WERI-Rb-1 (cell line): ENCODE data around the gene FAM13A.
"Not testable (repeated sequence)": the region's sequence is repeated elsewhere in the genome, so short reads cannot be mapped to it uniquely, and the experiment has no call there.

Experiments
- DNase-seq: peaks from one replicate; pipeline ENCODE4 v3.0.0-alpha.2; 2020
- H3K27ac ChIP-seq: fragments of 250-450 bp; sonication (Bioruptor Pico); 2 replicates; pipeline ENCODE4 v1.5.1; 2020; ENCODE audit warnings: mild to moderate bottlenecking, moderate library complexity
- H3K27me3 ChIP-seq: fragments of 250-450 bp; sonication (Bioruptor Pico); 2 replicates; pipeline ENCODE4 v1.5.1; 2021; ENCODE audit warnings: mild to moderate bottlenecking, low read depth, moderate library complexity; ENCODE audit not compliant: insufficient read depth, severe bottlenecking
- H3K36me3 ChIP-seq: fragments of 250-450 bp; sonication (Bioruptor Pico); 2 replicates; pipeline ENCODE4 v1.5.1; 2020; ENCODE audit warnings: mild to moderate bottlenecking, moderate library complexity
- H3K4me3 ChIP-seq: 2 replicates; pipeline ENCODE4 v1.5.1; 2011; ENCODE audit warnings: low read depth, mild to moderate bottlenecking, control low read depth, low read length
- H3K9me3 ChIP-seq: fragments of 250-450 bp; sonication (Bioruptor Pico); 2 replicates; pipeline ENCODE4 v1.5.1; 2021; ENCODE audit warnings: mild to moderate bottlenecking, moderate library complexity; ENCODE audit not compliant: severe bottlenecking
- TF ChIP-seq, protein P1 (sequence below): IDR thresholded peaks from 2 replicates; pipeline ENCODE4 v1.5.1; 2011; ENCODE audit warnings: low read depth, mild to moderate bottlenecking, control low read depth, inconsistent platforms, low read length

The FAM13A gene

GRCh38 chr4:88900432-88900831 is 156.6 kb downstream of the FAM13A start:
- no peak for DNase-seq
- Histone ChIP-seq H3K4me3 (no peak overlapping the region), H3K27ac (no peak overlapping the region), H3K36me3 (peaks cover 10% of the 10 kb centered on the region), H3K9me3 (peaks cover 2% of the 10 kb centered on the region), H3K27me3 (no peaks in the 10 kb centered on the region)
- TF ChIP-seq, protein P1, sequence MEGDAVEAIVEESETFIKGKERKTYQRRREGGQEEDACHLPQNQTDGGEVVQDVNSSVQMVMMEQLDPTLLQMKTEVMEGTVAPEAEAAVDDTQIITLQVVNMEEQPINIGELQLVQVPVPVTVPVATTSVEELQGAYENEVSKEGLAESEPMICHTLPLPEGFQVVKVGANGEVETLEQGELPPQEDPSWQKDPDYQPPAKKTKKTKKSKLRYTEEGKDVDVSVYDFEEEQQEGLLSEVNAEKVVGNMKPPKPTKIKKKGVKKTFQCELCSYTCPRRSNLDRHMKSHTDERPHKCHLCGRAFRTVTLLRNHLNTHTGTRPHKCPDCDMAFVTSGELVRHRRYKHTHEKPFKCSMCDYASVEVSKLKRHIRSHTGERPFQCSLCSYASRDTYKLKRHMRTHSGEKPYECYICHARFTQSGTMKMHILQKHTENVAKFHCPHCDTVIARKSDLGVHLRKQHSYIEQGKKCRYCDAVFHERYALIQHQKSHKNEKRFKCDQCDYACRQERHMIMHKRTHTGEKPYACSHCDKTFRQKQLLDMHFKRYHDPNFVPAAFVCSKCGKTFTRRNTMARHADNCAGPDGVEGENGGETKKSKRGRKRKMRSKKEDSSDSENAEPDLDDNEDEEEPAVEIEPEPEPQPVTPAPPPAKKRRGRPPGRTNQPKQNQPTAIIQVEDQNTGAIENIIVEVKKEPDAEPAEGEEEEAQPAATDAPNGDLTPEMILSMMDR = no peak

GRCh38 chr4:88897752-88898151 is 159.2 kb downstream of the FAM13A start:
- H3K27ac ChIP-seq = no peak overlapping the region
- H3K9me3 ChIP-seq = peaks cover 2% of the 10 kb centered on the region
- no peaks in the 10 kb centered on the region for H3K36me3 ChIP-seq
- TF ChIP-seq, protein P1 = no peak
- no peaks in the 10 kb centered on the region for H3K27me3 ChIP-seq
- DNase-seq = no peak
- H3K4me3 ChIP-seq = no peak overlapping the region

DNA sequence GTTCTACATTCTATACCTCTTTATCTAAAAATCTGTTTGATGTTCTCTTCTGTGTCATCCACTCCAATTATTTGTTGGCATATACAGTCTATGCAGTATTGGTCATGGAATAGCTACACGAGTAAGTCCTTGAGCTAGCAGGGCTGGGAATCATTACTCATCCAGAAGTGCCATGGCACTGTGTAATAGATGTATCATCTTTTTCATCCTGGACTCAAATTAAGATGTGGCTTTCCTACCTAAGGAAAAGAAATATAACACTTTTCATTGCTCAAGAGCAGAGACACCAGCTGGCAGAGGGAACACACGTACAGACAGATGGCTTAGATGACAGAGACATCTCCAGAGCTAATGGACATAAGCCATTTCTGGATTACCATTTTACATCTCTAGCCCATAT is 159.8 kb downstream of the FAM13A start:
- Histone ChIP-seq H3K27me3 (no peaks in the 10 kb centered on the region), H3K9me3 (peaks cover 2% of the 10 kb centered on the region), H3K27ac (no peak overlapping the region), H3K36me3 (no peaks in the 10 kb centered on the region), H3K4me3 (no peak overlapping the region)
- TF ChIP-seq, protein P1 = no peak
- peak; percentile 22 for DNase-seq

- no peak overlapping the region for H3K27ac ChIP-seq
- H3K4me3 ChIP-seq = no peak overlapping the region
- H3K9me3 ChIP-seq = no peaks in the 10 kb centered on the region
- no peaks in the 10 kb centered on the region for H3K36me3 ChIP-seq
- TF ChIP-seq, protein P1 = no peak
- no peaks in the 10 kb centered on the region for H3K27me3 ChIP-seq
- DNase-seq = no peak
Measured at GRCh38 chr4:88893961-88894360, 163.0 kb downstream of the FAM13A start.

DNA sequence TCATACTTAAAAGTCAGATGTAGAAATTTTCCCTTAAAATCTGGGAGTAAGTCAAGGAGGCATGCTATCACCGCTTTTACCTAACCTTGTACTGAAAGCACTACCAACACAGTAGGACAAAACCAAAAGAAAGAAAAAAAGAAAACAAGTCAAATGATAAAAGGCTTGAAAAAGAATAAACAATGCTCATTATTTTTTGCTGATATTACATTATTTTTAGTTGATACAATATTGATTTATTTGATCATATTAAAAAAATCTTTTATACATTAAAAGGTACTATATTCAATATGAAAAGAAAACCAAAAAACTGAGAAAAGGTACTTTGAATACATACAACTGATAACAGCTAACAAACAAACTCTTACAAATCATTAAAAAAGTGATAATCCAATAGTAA is 164.3 kb downstream of the FAM13A start:
- H3K27ac ChIP-seq = no peak overlapping the region
- H3K4me3 ChIP-seq = no peak overlapping the region
- TF ChIP-seq, protein P1 = no peak
- no peaks in the 10 kb centered on the region for H3K36me3 ChIP-seq
- no peaks in the 10 kb centered on the region for H3K9me3 ChIP-seq
- no peak for DNase-seq
- H3K27me3 ChIP-seq = no peaks in the 10 kb centered on the region

- TF ChIP-seq, protein P1 = no peak
- Histone ChIP-seq H3K4me3 (no peak overlapping the region), H3K27me3 (no peaks in the 10 kb centered on the region), H3K27ac (no peak overlapping the region), H3K36me3 (no peaks in the 10 kb centered on the region), H3K9me3 (no peaks in the 10 kb centered on the region)
- no peak for DNase-seq
Measured at GRCh38 chr4:88891636-88892035, 165.3 kb downstream of the FAM13A start.

- H3K36me3 ChIP-seq, H3K27me3 ChIP-seq, H3K9me3 ChIP-seq, H3K27ac ChIP-seq, DNase-seq, H3K4me3 ChIP-seq: not testable (repeated sequence)
Measured at GRCh38 chr4:88887409-88887808, 169.6 kb downstream of the FAM13A start.
